Naive thymus-derived CD8-positive, alpha-beta T cell (primary cell): ENCODE data around the gene FCGR3A. TPM values are rescaled to one million over a fixed set of nuclear protein-coding genes. Genes with fewer than 3 reads are reported as not detected.
"Not testable (repeated sequence)": the region's sequence is repeated elsewhere in the genome, so short reads cannot be mapped to it uniquely, and the experiment has no call there.

Experiments used
- ATAC-seq, 2 donors: fragments of 150-1000 bp; cut with Tn5 transposase in 1 of 2; sonication (Bioruptor Pico), chemical (Tn5 transposase) in 1 of 2; 1 replicate in 1 of 2; 2 replicates in 1 of 2; pipeline ENCODE4 v1.10.0; 2021; ENCODE audit warnings: mild to moderate bottlenecking in 2 of 2, moderate library complexity in 2 of 2
- POLR2A ChIA-PET: fragments of 350-600 bp; sonication (Branson Sonifier 250); formaldehyde crosslinking; loops from one replicate; lab custom pipeline; 2021; ENCODE audit warnings: antibody characterized with exemption; lab: Charles Lee
- DNase-seq, 10 donors: peaks; one replicate each; pipeline versions ENCODE4 v3.0.0 to v3.0.0-alpha.2; 2020 to 2022
- H3K27ac Mint-ChIP-seq, 10 donors: one replicate each; pipeline ENCODE4 v1.8.0; 2020 to 2022; ENCODE audit warnings: mild to moderate bottlenecking in 10 of 10, mixed read lengths in 10 of 10, moderate library complexity in 4 of 10, inconsistent platforms in 1 of 10
- H3K27me3 Mint-ChIP-seq, 5 donors: one replicate each; pipeline ENCODE4 v1.8.0; 2021 to 2022; ENCODE audit warnings: mixed read lengths in 5 of 5
- H3K36me3 Mint-ChIP-seq, 3 donors: one replicate each; pipeline ENCODE4 v1.8.0; 2020 to 2022; ENCODE audit warnings: mixed read lengths in 3 of 3, mild to moderate bottlenecking in 2 of 3, inconsistent platforms in 1 of 3
- H3K4me1 Mint-ChIP-seq, 4 donors: one replicate each; pipeline ENCODE4 v1.8.0; 2021 to 2022; ENCODE audit warnings: mixed read lengths in 4 of 4
- H3K4me3 Mint-ChIP-seq, 10 donors: one replicate each; pipeline ENCODE4 v1.8.0; 2020 to 2022; ENCODE audit warnings: mild to moderate bottlenecking in 10 of 10, mixed read lengths in 10 of 10, moderate library complexity in 6 of 10, inconsistent platforms in 1 of 10
- H3K9me3 Mint-ChIP-seq, 9 donors: one replicate each; pipeline ENCODE4 v1.8.0; 2020 to 2022; ENCODE audit warnings: mixed read lengths in 9 of 9, mild to moderate bottlenecking in 3 of 9, inconsistent platforms in 1 of 9, moderate library complexity in 1 of 9
- polyA plus RNA-seq, 3 donors: library from polyadenylated mRNA; unstranded; fragments of 300-500 nt; fragmentation: Illumina TruSeq; gene quantifications; one replicate each; pipeline ENCODE4 v1.2.3, GENCODE V29; 2021
- total RNA-seq, 8 experiments: library from RNA in 2 of 8; stranded (reverse) in 2 of 8; gene quantifications; one replicate each; pipeline ENCODE4 v1.2.3 and lab custom pipeline; 2021 to 2026

FCGR3A gene
- total and polyA plus RNA-seq, 5 experiments from 2014 or later, result 0.74 to 33.2 (median 1.7) TPM

- H3K27me3 Mint-ChIP-seq, H3K4me1 Mint-ChIP-seq, H3K9me3 Mint-ChIP-seq, POLR2A ChIA-PET, H3K27ac Mint-ChIP-seq, H3K36me3 Mint-ChIP-seq, H3K4me3 Mint-ChIP-seq, DNase-seq: not testable (repeated sequence)
- ATAC-seq, result peak in 1 of 2 donors; percentile 81
Measured at GRCh38 chr1:161579856-161580507, 30.4 kb upstream of the FCGR3A start.

GRCh38 chr1:161576676-161577075, 27.1 kb upstream of the FCGR3A start:
- H3K9me3 Mint-ChIP-seq, DNase-seq, H3K27me3 Mint-ChIP-seq, ATAC-seq, POLR2A ChIA-PET, H3K36me3 Mint-ChIP-seq, H3K4me3 Mint-ChIP-seq, H3K4me1 Mint-ChIP-seq, H3K27ac Mint-ChIP-seq: not testable (repeated sequence)

- POLR2A ChIA-PET, H3K9me3 Mint-ChIP-seq, DNase-seq, H3K27ac Mint-ChIP-seq, H3K4me1 Mint-ChIP-seq, H3K36me3 Mint-ChIP-seq, ATAC-seq, H3K4me3 Mint-ChIP-seq, H3K27me3 Mint-ChIP-seq: not testable (repeated sequence)
Measured at GRCh38 chr1:161571703-161572102, 22.1 kb upstream of the FCGR3A start.

- DNase-seq, H3K27me3 Mint-ChIP-seq, H3K36me3 Mint-ChIP-seq, H3K4me1 Mint-ChIP-seq, H3K9me3 Mint-ChIP-seq, POLR2A ChIA-PET, H3K27ac Mint-ChIP-seq, ATAC-seq: not testable (repeated sequence)
- H3K4me3 Mint-ChIP-seq, result peak overlapping the region in 1 of 10 donors; percentile 41
Measured at GRCh38 chr1:161566602-161566960, 17.0 kb upstream of the FCGR3A start.

- H3K27ac Mint-ChIP-seq, DNase-seq, POLR2A ChIA-PET, H3K27me3 Mint-ChIP-seq, H3K36me3 Mint-ChIP-seq, H3K9me3 Mint-ChIP-seq, ATAC-seq, H3K4me3 Mint-ChIP-seq: not testable (repeated sequence)
- peaks cover 5 to 18% (median 14%) of the 10 kb centered on the region in 4 donors for H3K4me1 Mint-ChIP-seq
Measured at GRCh38 chr1:161563522-161563921, 13.9 kb upstream of the FCGR3A start.

GRCh38 chr1:161562441-161562840, 12.8 kb upstream of the FCGR3A start:
- POLR2A ChIA-PET, H3K4me3 Mint-ChIP-seq, H3K27ac Mint-ChIP-seq, H3K27me3 Mint-ChIP-seq, H3K36me3 Mint-ChIP-seq, ATAC-seq, DNase-seq, H3K9me3 Mint-ChIP-seq: not testable (repeated sequence)
- H3K4me1 Mint-ChIP-seq, result peaks cover 5 to 18% (median 14%) of the 10 kb centered on the region in 4 donors

GRCh38 chr1:161560960-161561715, 11.5 kb upstream of the FCGR3A start:
- Mint-ChIP-seq H3K4me1 (peaks cover 2 to 15% (median 10%) of the 10 kb centered on the region in 4 donors), H3K27ac (peak overlapping the region in 5 of 10 donors; percentile 1 to 72 (median 57)), H3K4me3 (peak overlapping the region in 5 of 10 donors; percentile 55 to 65 (median 58))
- H3K27me3 Mint-ChIP-seq, POLR2A ChIA-PET, ATAC-seq, H3K36me3 Mint-ChIP-seq, H3K9me3 Mint-ChIP-seq, DNase-seq: not testable (repeated sequence)

GRCh38 chr1:161557506-161558450, 8.2 kb upstream of the FCGR3A start:
- H3K36me3 Mint-ChIP-seq, H3K27ac Mint-ChIP-seq, H3K27me3 Mint-ChIP-seq, DNase-seq, POLR2A ChIA-PET, ATAC-seq, H3K9me3 Mint-ChIP-seq, H3K4me3 Mint-ChIP-seq: not testable (repeated sequence)
- H3K4me1 Mint-ChIP-seq, result peaks cover 6 to 26% (median 16%) of the 10 kb centered on the region in 4 donors

GRCh38 chr1:161556990-161557389, 7.4 kb upstream of the FCGR3A start:
- not testable (repeated sequence) for H3K4me3 Mint-ChIP-seq

GRCh38 chr1:161556143-161556542, 6.5 kb upstream of the FCGR3A start:
- peaks cover 6 to 20% (median 14%) of the 10 kb centered on the region in 4 donors for H3K4me1 Mint-ChIP-seq
- H3K27me3 Mint-ChIP-seq, DNase-seq, H3K36me3 Mint-ChIP-seq, ATAC-seq, H3K9me3 Mint-ChIP-seq, POLR2A ChIA-PET, H3K4me3 Mint-ChIP-seq, H3K27ac Mint-ChIP-seq: not testable (repeated sequence)

More at GRCh38 chr1:161556990-161557389, 7.4 kb upstream of the FCGR3A start:
- ATAC-seq, H3K27me3 Mint-ChIP-seq, H3K36me3 Mint-ChIP-seq, H3K27ac Mint-ChIP-seq, POLR2A ChIA-PET, H3K9me3 Mint-ChIP-seq, DNase-seq: not testable (repeated sequence)
- peaks cover 6 to 24% (median 16%) of the 10 kb centered on the region in 4 donors for H3K4me1 Mint-ChIP-seq

- H3K36me3 Mint-ChIP-seq, H3K27me3 Mint-ChIP-seq, ATAC-seq, POLR2A ChIA-PET, H3K9me3 Mint-ChIP-seq, DNase-seq: not testable (repeated sequence)
- peak overlapping the region in 4 of 10 donors; percentile 12 to 42 (median 19) for H3K4me3 Mint-ChIP-seq
- H3K4me1 Mint-ChIP-seq, result peaks cover 6 to 18% (median 11%) of the 10 kb centered on the region in 4 donors
- peak overlapping the region in 2 of 10 donors; percentile 43 to 52 for H3K27ac Mint-ChIP-seq
Measured at GRCh38 chr1:161554815-161555417, 5.3 kb upstream of the FCGR3A start.

GRCh38 chr1:161554340-161554739, 4.7 kb upstream of the FCGR3A start:
- DNase-seq, H3K27ac Mint-ChIP-seq, H3K9me3 Mint-ChIP-seq, ATAC-seq, POLR2A ChIA-PET, H3K27me3 Mint-ChIP-seq, H3K36me3 Mint-ChIP-seq: not testable (repeated sequence)
- peak overlapping the region in 1 of 10 donors; percentile 45 for H3K4me3 Mint-ChIP-seq
- peaks cover 6 to 19% (median 13%) of the 10 kb centered on the region in 4 donors for H3K4me1 Mint-ChIP-seq
